GM18868 (cell line): ENCODE results near the gene ANKRD33B.
A peak's percentile ranks its signal among the peaks of the same experiment; 100 is the strongest.
"Not testable (repeated sequence)": the region's sequence is repeated elsewhere in the genome, so short reads cannot be mapped to it uniquely, and the experiment has no call there.

Source experiments
- ATAC-seq: cut with Tn5 transposase; IDR thresholded peaks from one replicate; pipeline ENCODE4 v1.9.1; 2021; ENCODE audit warnings: mild to moderate bottlenecking, moderate library complexity; ENCODE audit not compliant: unreplicated experiment

The ANKRD33B gene

DNA sequence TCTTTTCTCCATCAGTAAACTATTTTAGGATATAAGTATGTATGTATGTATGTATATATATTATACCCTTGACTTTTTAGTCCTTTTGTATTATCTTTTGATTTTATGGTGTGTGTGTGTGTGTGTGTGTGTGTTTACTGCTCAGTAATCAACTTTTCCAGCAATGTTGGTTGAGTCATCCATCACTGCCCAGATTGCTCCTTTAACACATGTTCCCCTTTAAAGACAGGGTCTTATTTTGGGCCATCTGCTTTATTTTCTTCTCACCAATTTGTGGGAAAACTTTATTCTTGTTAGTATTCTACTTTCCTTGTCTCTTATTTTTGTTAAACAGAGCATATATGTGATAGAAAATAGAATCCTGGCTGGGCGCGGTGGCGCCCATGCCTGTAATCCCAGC, 28.1 kb downstream of the ANKRD33B start:
- ATAC-seq = no peak

DNA sequence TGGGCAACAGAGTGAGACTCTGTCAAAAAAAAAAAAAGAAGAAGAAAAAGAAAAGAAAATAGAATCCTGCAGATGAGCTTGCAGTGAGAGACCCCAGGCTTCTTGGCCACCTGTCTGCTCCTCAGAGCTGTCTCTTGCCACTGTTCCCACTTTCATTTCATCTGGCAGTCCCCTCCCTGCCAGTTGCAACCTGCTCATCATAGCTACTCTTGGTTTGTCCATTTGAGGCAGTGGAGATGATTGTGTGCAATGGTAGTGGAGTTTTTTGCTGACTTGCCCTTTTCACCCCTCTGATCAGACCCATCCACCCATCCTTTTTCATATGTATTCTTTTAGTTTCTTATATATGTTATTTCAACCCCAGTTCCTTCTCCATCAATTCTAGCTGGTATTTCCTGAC, 28.7 kb downstream of the ANKRD33B start:
- peak; percentile 55 for ATAC-seq

DNA sequence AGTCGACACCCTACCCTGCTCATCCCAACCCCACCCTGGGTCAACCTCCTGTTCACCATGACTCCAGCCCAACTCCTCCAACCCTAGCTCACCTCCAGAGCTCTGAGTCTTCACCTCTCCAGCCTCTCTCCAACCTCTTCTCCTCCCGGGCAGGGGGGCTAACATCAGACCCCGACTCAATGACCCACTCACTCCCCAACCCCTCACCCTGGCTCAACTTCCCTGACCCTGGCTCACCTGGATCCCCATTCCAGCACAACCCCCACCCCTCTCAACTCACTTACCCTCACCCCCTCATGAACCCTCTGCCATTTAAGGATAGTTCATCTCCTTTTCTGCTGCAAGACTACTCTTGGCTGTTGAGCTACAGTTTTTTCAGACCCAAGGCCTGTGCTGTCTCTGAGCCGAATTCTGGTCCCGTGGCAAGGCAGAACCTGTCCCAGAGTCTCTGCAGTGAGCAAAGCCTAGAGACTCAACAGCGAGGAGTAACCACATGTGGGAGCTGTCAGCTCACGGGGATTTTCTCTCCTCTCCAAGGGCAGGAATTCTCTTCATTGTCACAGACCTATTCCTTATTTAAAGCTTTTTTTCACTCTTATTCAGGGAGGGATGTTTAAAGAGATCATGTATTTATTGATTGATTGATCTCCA, 29.8 kb downstream of the ANKRD33B start:
- ATAC-seq = no peak

DNA sequence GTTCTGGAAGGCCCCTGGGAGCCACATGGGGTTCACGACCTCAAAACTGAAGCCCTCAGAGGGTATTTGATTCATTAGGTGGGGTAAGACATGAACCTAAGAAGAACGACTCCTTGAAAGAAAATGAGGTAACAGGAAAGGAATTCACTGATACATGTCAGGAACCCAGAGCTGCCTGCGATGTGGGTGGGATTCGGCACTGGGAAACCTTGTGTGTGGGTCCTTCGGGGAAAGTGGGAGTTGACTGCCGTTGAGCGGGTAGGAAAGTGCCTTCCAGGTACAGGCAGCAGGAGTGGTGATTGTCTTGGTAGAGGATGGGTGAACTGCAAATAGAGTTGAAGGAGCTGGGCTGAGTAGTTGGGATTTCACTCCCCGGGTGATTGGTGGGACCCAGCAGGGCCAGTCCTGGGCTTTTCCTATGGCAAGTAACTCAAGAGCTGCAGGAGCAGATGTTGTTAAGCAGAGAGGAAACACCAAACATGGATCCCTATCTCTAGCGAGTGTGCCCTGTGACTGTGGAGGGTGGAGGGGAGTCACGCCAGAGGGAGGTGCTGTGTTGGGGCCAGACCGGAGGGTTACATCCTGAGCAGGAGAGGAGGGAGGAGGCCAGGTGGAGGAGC, 30.8 kb downstream of the ANKRD33B start:
- ATAC-seq = no peak

DNA sequence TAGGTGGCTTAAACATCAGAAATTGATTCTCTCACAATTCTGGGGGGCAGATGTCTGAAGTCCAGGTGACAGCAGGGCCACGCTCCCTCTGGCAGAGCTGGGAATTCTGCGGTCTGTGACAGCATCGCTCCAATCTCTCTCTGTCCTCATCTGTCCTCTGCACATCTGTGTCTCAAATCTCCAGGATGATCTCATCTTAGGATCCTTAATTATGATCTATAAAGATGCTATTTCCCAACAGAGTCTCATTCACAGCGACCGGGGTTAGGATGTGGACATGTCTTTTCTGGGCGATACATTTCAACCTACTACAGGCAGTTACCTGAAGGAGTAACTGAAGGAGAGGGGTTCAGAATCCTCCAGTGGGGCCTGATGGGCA, 31.4 kb downstream of the ANKRD33B start:
- no peak for ATAC-seq

DNA sequence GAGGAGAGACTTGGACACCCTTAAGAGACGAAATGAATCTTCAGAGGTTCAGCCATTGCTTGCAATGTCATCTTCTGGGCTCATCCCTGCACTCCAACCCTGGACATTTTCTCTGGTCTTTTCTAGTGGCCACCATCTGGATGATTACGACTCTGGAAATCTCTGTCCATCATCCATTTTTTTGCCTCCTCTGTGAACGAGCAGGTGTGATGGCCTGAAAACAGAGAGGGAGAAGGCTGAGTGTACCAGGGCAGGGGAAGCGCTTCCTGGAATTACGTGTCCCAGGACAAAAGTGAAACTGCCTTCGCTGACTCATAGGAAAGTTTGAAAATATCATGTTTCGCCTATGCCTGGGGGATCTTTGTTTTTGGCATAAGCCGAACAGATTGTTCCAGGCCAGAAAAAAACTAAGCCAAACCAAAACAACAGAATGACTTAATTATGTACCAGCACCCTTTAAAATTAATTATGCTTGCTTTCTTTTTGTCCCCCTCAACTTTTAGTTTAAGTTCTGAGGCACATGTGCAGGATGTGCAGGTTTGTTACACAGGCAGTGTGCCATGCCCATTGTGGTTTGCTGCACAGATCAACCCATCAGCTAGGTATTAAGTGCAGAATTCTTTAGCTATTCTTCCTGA, 31.9 kb downstream of the ANKRD33B start:
- peak; percentile 47 for ATAC-seq

DNA sequence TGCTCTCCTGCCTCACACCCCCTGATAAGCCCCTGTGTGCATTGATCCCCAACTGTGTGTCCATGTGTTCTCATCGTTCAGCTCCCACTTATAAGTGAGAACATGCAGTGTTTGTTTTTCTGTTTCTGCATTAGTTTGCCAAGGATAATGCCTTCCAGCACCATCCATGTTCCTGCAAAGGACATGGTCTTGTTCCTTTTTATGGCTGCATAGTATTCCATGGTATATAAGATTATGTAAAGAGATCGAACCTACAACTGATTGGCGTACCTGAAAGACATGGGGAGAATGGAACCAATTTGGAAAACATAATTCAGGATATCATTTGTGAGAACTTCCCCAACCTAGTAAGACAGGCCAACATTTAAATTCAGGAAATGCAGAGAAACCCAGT, 32.4 kb downstream of the ANKRD33B start:
- ATAC-seq = no peak

DNA sequence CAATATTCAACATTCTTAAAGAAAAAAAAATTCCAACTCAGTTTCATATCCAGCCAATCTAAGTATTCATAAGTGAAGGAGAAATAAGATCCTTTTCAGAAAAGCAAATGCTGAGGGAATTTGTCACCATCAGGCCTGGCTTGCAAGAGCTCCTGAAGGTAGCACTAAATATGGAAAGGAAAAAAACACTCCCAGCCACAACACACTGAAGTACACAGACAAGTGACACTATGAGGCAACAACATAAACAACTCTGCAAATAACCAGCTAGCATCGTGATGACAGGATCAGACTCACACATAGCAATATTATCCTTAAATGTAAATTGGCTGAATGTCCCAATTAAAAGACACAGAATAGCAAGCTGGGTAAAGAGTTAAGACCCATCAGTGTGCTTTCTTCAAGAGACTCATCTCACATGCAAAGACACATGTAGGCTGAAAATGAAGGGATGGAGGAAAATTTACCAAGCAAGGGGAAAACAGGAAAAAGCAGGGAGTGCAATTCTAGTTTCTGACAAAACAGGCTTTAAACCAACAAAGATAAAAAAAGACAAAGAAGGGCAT, 33.1 kb downstream of the ANKRD33B start:
- no peak for ATAC-seq

DNA sequence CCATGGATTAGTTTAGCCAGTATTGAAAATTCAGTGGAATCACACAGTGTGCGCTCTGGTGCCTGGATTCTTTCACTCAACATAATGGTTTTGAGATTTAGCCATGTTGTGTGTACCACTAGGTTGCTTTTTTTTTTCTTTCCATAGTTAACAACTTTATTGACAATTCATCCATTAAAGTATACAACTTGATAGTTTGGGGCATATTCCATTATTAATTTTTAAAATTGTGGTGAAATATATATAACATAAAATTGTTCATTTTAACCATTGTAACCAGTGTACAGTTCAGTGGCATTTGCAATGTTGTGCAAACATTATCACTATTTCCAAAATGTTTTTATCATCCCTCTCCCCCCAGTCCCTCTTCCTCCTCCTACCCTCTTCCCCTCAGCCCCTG, 35.2 kb downstream of the ANKRD33B start:
- ATAC-seq = no peak

DNA sequence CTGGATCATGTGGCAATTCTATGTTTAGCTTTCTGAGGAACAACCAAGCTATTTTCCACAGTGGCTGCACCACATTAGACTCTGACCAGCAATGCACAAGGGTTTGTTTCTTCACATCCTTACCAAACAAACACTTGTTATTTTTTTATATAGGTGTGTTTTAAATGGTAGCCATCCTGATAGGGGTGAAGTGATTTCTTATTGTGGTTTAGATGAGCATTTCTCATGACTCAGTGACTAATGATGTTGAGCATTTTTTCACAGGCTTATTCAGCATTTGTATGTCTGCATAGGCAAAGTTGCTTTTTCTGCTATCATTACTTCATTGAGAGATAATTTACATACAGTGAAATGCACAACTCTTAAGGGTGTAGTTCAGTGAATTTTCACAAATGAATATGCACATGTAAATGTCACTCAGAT, 36.0 kb downstream of the ANKRD33B start:
- no peak for ATAC-seq

DNA sequence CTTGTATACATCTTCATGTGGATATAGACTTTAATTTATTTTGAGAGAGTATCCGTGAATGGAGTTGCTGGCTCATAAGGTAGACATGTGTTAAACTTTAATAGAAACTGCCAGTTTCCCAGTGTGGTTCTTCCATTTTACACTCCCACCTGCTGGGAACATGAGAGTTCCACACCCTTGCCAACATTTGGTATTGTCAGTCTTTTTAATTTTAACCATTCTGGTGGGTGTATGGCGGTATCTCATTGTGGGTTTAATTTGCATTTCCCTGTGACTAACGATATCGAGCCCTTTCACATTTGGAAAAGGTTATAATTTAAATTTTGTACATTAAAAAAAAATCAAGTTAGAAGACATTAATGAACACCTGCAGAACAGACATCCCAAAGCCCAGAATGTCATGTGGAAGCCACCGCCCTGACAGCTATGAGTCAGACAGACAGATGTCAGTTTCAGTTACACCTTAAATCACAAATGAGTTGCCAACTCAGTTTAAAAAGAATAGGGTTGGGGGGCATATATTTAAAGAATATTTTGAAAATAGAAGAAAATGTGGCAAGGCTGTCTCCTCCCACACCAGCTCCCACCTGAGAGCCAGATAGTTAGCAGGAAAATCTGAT, 36.9 kb downstream of the ANKRD33B start:
- peak; percentile 80 for ATAC-seq

DNA sequence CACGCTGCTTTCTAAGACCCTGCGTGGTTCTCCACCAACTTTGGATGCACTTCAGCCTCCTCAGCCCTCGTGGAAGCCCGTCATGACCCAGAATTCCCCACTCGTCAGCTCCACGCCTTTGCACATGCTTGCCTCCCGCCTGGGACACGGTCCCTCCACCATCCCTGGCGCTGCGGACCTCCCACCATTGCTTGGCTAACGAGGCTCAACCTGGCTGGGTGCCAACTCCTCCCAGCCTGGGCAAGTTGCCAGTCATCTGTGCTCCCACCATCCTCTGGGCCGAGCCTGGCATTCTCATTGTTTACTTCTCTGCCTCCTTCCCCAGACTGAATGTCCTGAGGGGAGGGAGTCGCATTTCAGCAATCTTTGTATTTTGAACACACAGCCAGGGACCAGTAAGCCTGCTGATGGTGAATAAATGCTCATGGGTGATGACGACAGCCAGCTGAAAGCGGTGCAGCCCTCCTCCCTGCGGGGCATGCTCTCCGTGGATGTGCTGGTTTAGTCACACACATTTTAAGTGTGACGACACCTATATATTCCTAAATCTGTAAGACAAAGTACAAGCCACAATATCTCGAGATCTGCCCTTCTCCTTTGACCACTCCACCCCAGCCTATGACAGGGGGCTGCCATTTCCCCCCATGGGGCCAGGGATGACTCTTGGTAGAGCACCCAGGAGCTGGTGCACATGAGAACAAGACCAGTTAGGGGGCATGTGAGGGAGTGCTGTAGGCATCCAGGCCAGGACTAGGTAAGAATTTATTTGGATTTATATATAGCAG, 37.6 kb downstream of the ANKRD33B start:
- ATAC-seq = peak; percentile 65

DNA sequence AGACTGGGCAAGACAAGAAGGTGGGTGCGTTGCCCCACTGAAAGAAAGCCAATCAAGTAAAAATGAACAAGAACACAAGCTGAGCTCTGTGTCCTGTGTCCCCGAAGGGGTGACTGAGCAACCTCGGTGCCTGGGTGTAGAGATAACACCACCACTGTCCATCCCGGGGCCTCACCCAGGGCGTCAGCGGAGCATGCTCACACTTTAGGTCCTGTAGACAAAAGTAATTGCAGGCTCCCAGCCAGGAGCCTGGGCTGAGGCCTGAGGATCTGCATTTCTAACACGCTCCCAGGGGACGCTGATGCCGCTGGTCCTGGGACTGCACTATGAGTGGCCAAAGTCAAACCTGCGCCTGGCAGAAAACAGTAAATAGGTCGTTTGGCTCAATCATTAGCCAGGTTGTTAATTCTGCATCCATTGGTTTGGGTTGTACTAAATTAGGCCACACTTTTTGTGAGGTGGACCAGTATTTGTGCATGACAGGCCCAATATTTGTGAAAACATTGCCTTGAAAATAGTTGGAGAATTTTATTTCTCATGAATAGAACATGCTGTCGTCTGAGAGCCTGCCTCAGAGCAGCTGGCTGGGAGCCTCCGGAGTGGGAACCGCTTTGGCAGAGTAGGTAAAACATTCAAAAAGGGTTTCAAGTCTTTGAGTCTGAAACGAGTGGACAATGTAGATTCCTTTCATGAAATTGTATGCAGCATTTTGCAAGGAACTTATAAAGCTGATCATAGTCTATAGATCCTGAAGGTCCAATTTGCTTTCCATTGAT, 38.3 kb downstream of the ANKRD33B start:
- ATAC-seq = no peak

DNA sequence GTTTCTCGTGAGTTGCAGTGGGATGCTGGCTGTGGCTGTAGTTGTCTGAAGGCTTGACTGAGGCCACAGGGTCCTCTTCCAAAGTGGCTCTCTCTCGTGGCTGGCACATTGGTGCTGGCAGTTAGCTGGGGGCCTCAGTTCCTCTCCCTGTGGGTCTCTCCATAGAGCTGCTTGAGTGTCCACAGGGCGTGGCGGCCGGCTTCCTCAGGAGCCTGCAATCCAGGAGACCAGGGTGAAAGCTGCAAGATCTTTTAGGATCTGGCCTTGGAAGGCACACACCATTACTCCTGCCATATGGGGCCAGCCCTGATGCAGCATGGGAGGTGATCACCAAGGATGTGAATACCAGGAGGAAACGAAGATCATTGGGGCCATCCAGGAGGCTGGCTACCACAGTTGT, 41.1 kb downstream of the ANKRD33B start:
- no peak for ATAC-seq

DNA sequence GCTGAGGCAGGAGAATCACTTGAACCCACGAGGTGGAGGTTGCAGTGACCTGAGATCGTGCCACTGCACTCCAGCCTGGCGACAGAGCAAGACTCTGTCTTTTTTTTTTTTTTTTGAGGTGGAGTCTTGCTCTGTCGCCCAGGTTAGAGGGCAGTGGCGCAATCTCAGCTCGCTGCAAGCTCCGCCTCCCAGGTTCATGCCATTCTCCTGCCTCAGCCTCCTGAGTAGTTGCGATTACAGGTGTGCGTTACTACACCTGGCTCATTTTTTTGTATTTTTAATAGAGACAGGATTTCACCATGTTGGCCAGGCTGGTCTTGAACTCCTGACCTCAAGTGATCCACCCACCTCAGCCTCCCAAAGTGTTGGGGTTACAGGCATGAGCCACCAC, 42.8 kb downstream of the ANKRD33B start:
- not testable (repeated sequence) for ATAC-seq

DNA sequence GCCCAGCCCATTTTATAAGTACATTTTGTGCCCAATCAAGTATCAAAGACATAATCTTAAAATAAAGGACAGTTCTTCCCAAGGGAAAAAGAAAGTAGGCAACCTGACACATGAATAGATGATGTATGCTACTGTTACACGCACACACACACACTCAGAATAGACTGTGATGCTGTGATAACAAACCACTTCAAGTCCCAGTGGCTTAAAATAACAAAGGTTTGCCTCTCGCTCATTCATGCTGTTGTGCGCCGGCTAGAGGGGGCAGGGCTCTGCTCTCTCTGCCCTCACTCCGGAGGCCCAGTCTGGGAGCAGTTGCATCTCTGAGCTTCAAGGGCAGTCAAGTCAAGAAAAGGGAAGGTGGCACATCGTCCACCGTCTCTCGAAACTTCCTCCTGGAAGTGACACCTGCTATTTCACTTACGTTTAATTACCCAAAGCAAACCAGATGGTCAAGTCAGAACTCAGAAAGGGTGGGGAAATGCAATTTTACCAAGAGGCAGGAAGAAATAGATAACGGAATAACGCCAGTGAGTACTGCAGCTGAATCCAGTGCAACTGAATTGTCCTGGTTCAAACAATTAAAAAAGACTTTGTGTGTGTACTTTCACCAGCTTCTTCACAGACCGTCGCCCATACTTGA, 43.3 kb downstream of the ANKRD33B start:
- ATAC-seq = peak; percentile 86

DNA sequence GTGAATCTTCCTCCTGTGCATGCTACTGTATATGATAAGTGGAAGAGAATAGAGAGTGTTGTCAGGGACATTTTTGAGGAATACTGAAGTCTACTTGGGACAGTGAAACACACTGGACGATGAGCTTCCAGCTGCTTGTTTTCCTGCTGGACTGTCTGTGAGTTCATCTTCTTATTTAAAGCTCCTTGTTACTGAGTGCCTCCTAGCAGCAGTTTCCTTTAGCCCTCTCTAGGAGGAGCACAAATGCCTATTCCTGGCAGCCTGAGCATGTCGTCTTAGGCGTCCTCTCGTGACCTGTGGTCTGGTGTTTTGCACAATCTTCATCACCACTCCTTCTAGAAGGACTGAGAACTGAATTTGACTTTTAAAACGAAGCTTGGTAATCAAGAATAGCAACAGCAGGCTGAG, 43.8 kb downstream of the ANKRD33B start:
- ATAC-seq = peak; percentile 42

DNA sequence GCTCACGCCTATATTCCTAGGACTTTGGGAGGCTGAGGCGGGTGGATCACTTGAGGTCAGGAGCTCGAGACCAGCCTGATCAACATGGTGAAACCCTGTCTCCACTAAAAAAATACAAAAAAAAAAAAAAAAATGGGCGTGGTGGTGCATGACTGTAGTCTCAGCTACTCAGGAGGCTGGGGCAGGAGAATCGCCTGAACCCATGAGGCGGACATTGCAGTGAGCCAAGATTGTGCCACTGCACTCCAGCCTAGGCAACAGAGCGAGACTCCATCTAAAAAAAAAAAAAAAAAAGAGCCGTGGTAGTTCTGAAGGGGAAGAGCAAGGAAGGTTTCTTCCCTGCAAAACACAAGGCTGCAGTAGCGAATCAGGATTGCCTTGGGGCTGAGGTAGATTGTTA, 44.2 kb downstream of the ANKRD33B start:
- not testable (repeated sequence) for ATAC-seq

DNA sequence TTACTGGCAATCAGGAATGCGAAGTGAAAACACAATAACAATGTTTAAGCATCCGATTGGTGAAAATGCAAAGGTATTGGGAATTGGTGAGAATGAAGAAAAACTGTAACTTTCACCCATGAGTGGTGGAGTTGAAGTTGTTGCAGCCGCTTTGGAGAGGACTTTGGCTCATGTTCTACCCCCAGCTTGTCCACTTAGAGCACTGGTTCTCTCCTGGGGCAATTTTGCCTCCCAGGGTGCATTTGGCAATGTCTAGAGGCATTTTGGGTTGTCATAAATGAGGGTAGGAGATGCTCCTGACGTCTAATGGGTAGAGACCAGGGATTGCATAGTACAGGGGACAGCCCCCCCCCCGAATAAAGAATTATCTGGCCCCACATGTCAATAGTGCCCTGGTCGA, 46.2 kb downstream of the ANKRD33B start:
- ATAC-seq = no peak

DNA sequence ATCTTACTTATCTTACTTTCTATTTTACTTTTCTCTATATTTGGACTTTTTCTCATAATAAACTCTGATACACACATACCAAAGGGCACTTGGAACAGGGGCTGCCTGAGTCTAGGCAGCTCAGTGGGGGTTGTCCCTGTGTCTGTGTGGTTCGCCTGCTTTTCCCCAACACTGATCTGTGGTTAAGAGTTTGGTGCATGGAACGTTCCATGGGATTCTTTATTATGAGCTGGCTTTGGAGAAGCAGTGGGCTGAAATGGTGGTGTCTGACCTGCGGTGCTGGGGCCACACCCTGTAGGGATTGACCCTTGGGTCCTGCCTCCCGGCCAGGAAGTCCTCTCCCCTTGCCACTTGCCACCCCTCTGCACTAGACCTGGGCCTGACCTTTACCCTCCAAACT, 47.4 kb downstream of the ANKRD33B start:
- no peak for ATAC-seq
